Measurements from ENCODE around the gene SLC26A11.
"Not testable (repeated sequence)": the region's sequence is repeated elsewhere in the genome, so short reads cannot be mapped to it uniquely, and the experiment has no call there.

SLC26A11 gene

DNA sequence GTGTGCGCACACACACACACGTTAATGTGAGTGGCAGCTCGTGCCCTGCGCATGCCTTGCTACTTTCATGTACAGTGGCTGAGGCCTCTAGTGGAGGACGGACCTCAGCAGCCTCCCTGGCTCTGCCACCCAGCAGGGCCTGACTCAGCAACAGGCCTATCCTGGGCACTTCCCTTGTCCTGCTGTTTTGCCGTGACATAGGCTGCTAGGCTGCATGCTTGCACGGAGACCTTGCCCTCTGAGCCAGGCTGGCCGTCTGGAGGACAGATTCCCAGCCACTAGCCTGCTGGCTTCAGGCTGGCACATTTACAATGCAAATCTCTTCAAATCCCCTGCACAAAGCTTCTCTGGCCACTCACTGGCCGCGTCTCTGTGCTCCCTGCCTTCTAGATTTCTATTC lies 49.9 kb downstream of the SLC26A11 start:
- H3K4me3 ChIP-seq (ENCODE audit: control insufficient read depth, low read depth, low read length), result no peak overlapping the region
- TF ChIP-seq, protein P1, sequence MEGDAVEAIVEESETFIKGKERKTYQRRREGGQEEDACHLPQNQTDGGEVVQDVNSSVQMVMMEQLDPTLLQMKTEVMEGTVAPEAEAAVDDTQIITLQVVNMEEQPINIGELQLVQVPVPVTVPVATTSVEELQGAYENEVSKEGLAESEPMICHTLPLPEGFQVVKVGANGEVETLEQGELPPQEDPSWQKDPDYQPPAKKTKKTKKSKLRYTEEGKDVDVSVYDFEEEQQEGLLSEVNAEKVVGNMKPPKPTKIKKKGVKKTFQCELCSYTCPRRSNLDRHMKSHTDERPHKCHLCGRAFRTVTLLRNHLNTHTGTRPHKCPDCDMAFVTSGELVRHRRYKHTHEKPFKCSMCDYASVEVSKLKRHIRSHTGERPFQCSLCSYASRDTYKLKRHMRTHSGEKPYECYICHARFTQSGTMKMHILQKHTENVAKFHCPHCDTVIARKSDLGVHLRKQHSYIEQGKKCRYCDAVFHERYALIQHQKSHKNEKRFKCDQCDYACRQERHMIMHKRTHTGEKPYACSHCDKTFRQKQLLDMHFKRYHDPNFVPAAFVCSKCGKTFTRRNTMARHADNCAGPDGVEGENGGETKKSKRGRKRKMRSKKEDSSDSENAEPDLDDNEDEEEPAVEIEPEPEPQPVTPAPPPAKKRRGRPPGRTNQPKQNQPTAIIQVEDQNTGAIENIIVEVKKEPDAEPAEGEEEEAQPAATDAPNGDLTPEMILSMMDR (conservative IDR thresholded peaks at IDR 0.05; ENCODE audit: control insufficient read depth, insufficient read depth, low read depth, low read length), result no peak
- DNase-seq (ENCODE audit: low read depth), result no peak

DNA sequence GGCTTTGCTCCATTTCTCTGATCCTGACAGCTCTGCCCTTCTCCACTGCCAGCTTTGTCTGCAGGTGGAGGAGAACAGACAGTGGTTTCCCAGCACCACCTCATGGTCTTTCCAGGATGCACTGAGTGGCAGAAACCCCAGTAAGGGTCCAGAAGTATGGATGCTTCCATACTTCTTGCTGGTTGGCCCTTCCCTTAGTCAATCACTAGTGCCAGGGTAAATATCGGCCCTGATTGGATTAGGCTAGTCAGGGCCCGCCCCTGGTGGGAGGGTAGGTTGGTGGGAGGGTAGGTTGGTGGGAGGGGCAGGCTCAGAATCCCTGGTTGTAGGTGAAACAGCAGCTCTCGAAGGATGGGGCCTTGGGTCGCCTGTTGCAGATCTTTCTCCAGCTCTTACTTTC lies 50.6 kb downstream of the SLC26A11 start:
- TF ChIP-seq, protein P1 (conservative IDR thresholded peaks at IDR 0.05; ENCODE audit: control insufficient read depth, insufficient read depth, low read depth, low read length), result no peak
- DNase-seq (ENCODE audit: low read depth), result peak; percentile 43
- no peak overlapping the region for H3K4me3 ChIP-seq (ENCODE audit: control insufficient read depth, low read depth, low read length)

DNA sequence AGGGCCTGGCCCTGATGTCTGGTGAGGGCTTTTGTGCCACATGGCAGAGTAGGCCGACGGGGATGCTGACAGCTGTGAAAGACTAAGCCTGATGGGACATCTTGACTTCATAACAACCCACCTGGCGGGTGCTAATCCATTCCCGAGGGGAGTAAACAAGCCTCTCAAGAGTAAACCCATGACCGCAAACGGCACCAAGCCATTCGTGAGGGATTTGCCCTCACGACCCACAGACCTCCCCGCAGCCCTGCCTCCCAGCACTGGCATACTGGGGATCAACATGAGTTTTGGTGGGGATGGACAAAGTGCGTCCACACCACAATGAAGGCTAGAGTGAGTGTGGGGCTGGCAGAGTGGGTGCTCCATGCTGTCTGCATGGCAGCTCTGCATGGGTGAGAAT lies 52.1 kb downstream of the SLC26A11 start:
- TF ChIP-seq, protein P1 (conservative IDR thresholded peaks at IDR 0.05; ENCODE audit: control insufficient read depth, insufficient read depth, low read depth, low read length), result no peak
- DNase-seq (ENCODE audit: low read depth), result no peak
- H3K4me3 ChIP-seq (ENCODE audit: control insufficient read depth, low read depth, low read length), result no peak overlapping the region

DNA sequence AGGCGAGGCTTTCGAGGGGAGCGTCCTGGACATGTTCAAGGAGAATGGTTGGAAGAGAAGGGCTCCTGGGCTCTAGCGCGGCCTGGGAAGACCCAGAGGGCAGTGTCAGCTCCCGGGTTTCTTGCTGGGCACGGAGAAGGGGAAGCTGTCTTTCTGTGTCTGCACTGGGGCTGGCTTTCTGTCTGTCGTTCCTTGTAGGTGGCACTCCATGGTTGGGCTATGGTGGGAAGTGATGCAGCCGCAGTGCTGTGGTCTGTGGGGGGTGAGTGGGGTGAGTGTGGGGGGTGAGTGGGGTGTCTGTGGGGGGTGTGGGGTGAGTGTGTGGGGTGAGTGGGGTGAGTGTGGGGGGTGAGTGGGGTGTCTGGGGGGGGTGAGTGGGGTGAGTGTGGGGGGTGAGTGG lies 54.1 kb downstream of the SLC26A11 start:
- H3K4me3 ChIP-seq (ENCODE audit: control insufficient read depth, low read depth, low read length), result no peak overlapping the region
- TF ChIP-seq, protein P1 (conservative IDR thresholded peaks at IDR 0.05; ENCODE audit: control insufficient read depth, insufficient read depth, low read depth, low read length), result no peak
- no peak for DNase-seq (ENCODE audit: low read depth)

DNA sequence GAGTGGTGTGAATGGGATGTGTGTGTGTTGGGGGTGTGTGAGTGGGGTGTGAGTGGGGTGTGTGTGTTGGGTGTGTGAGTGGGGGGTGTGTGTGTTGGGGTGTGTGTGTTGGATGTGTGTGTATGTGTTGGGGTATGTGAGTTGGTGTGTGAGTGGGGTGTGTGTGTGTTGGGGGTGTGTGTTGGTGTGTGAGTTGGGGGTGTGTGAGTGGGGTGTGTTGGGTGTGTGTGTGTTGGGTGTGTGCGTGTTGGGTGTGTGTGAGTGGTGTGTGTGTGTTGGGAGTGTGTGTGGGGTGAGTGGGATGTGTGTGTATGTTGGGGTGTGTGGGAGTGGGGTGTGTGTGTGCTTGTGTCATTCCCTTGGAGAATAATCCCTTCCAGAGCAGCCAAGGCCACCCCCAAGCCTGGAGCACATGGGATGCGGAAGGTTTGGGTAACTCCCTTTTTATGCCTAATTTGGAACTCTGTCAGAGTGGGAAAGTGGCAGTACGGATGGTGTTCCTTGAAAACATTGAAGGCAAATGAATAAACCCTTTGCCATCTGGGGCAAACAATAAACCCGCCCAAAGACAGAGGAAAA lies 54.7 kb downstream of the SLC26A11 start:
- TF ChIP-seq, protein P1 (conservative IDR thresholded peaks at IDR 0.05; ENCODE audit: control insufficient read depth, insufficient read depth, low read depth, low read length), result no peak
- DNase-seq (ENCODE audit: low read depth), result no peak
- H3K4me3 ChIP-seq (ENCODE audit: control insufficient read depth, low read depth, low read length), result no peak overlapping the region

DNA sequence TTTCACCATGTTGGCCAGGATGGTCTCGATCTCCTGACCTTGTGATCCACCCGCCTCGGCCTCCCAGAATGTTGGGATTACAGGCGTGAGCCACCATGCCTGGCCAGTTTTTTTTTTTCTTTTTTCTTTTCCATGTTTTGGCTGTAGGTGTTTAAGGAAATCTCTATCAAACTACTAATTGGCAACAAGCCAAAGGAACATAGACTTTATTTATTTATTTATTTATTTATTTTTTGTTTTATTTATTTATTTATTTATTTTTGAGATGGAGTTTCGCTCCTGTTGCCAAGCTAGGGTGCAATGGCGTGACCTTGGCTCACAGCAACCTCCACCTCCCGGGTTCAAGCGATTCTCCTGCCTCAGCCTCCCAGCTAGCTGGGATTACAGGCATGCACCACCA lies 55.6 kb downstream of the SLC26A11 start:
- not testable (repeated sequence) for DNase-seq (ENCODE audit: low read depth); H3K4me3 ChIP-seq (ENCODE audit: control insufficient read depth, low read depth, low read length)

DNA sequence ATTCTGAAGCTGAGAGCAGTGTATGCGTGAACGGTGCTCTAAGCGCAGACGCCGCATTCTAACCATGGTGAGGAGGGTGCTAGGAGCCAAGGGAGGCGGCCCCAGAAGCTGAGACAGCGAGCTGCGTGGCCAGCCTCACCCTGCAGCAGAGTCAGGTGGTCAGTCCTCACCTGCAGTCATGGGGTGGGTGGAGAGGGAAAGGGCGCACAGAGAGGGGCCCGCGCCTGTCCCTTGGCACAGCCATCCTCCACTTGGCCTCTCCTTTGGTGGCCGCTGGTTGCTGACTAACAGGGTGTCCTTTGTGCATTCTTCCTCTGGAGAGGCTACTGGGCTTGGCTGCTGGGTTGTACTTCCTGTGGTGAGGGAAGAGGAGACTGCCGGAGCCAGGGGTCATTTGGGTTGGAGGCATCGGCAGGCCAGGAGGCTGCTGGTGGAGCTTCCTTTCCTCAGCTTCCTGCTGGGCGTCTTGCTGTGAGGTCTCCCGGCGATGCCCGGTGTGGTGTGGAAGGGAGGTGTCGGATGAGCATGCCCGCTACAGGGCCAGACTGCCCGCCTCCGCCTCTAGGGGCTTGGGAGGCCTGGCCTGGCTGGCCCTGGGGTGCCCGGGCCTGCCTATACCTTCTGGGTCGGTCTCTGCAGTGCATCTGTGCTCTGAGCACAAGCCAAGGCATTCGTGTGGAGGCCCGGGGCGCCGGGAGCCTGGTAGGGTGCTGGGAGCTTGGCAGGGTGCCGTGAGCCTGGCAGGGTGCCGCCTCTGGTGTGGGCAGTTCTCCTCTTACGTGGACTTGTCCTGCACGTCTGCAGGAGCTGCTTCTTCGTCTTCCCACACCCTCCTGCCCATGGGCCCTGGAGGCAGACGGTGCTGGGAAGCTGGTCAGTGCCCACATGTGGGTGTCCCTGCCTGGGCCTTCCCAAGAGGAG lies 57.8 kb downstream of the SLC26A11 start:
- H3K4me3 ChIP-seq (ENCODE audit: control insufficient read depth, low read depth, low read length), result no peak overlapping the region
- no peak for DNase-seq (ENCODE audit: low read depth)
- TF ChIP-seq, protein P1 (conservative IDR thresholded peaks at IDR 0.05; ENCODE audit: control insufficient read depth, insufficient read depth, low read depth, low read length), result no peak
